GM19193 (cell line): ENCODE data around the gene ENTPD8.

Experiments used
- POLR2A ChIP-seq: IDR thresholded peaks from 4 replicates; pipeline ENCODE4 v1.6.1; 2011; ENCODE audit not compliant: insufficient read depth, insufficient read length; ENCODE audit errors: extremely low read depth

Gene ENTPD8

GRCh38 chr9:137432687-137433348, 8.3 kb downstream of the ENTPD8 start:
- TF ChIP-seq POLR2A, result no peak

- TF ChIP-seq POLR2A, result no peak
These were observed 9.7 kb downstream of the ENTPD8 start for GRCh38 chr9:137431416-137431931.

GRCh38 chr9:137430723-137431415, 10.3 kb downstream of the ENTPD8 start:
- no peak for TF ChIP-seq POLR2A

GRCh38 chr9:137429974-137430722, 11.0 kb downstream of the ENTPD8 start:
- TF ChIP-seq POLR2A, result no peak

GRCh38 chr9:137429546-137429890, 11.6 kb downstream of the ENTPD8 start:
- TF ChIP-seq POLR2A, result no peak

- no peak for TF ChIP-seq POLR2A
These were observed 12.2 kb downstream of the ENTPD8 start for GRCh38 chr9:137428841-137429545.

- TF ChIP-seq POLR2A, result no peak
These were observed 12.9 kb downstream of the ENTPD8 start for GRCh38 chr9:137428311-137428630.

GRCh38 chr9:137427454-137428310, 13.5 kb downstream of the ENTPD8 start:
- TF ChIP-seq POLR2A, result no peak

GRCh38 chr9:137426018-137426681, 15.0 kb downstream of the ENTPD8 start:
- no peak for TF ChIP-seq POLR2A

GRCh38 chr9:137423514-137424291, 17.5 kb downstream of the ENTPD8 start:
- no peak for TF ChIP-seq POLR2A

GRCh38 chr9:137422604-137423513, 18.3 kb downstream of the ENTPD8 start, which contains the start of the genes EXD3 and NOXA1:
TSS of gene EXD3 (minus strand) at chr9:137423162. CDS start at chr9:137395357, 27,805 bp downstream.
TSS of gene NOXA1 (plus strand) at chr9:137423393. CDS start at chr9:137423530, 137 bp downstream.
- peak; percentile 70 for TF ChIP-seq POLR2A
